ENCODE results near the gene TRIM59.

The TRIM59 gene

DNA sequence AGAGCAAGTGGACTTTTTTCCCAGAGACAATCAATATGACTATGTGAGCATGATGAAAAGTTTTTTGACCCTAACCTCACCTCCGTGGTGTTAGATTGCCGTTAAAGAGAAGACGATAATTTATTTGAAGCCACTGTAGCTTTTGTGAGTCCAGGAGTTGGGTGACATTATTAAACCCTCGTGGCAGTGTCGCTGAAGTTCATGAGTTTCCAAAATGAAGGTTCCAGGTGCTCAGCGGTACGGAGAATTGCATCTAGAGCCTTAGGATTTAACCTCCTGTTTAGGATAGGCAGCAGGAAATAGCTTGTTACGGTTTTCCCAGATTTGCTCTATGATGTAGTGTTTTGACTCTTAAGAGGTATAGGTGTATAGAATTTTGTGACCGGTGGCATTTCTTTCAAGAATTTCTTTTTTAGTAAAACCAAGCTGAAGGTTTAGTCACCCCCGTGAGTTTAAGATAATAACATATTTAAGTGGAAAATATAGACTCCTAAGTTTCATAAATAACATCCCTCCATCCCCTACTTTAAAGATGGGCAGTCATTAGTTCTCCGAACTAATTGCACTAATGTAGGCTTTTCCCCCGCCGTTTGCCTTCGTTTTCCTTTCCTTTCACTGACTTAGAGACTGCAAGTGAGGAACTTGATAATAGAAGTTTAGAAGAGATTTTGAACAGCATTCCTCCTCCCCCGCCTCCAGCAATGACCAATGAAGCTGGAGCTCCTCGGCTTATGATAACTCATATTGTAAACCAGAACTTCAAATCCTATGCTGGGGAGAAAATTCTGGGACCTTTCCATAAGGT is 48.1 kb downstream of the TRIM59 start:
- peak; percentile 22 for DNase-seq

DNA sequence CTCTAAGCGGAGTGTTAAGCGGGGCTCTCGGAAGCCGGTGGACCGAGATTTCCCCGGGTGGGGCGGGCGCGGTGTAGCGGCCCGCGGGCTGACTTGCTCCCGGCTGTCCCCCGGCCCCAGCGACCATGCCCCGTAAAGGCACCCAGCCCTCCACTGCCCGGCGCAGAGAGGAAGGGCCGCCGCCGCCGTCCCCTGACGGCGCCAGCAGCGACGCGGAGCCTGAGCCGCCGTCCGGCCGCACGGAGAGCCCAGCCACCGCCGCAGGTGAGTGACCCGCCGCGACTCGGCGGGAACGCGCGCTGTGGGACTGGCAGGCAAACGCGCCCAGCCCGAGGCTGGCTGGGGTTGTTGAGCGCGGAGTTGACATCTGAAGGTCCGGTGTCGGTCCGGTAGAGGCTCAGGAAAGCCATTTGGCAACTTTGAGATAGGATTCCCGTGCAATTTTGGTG is 48.9 kb downstream of the TRIM59 start:
- no peak for DNase-seq

- peak; percentile 44 for DNase-seq
These were observed 49.4 kb downstream of the TRIM59 start for GRCh38 chr3:160400030-160400701.

GRCh38 chr3:160399125-160400029 is 50.2 kb downstream of the TRIM59 start, which contains the start of the genes IFT80 and SMC4:
Gene IFT80, minus strand, starts transcription at chr3:160399225. Its CDS starts 14,625 bp downstream, at chr3:160384600.
Gene SMC4, plus strand, starts transcription at chr3:160399650. Its CDS starts 1,177 bp downstream, at chr3:160400827.
- DNase-seq, result peak; percentile 97

DNA sequence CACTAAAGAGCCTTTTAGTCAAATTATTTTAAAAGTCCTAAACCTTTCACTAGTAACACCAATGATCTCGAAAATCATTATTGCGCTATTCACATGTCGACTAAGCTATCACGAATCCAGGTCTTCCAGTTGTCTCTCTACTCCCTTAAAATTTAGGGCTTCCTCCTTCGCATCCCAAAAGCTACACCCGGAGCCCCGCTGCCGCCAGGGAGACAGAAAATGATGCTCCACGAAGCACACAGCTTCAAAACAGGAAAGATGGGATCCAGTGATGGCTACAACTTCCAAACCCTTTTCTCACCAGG is 50.8 kb downstream of the TRIM59 start:
- no peak for DNase-seq

- no peak for DNase-seq
These were observed 54.3 kb downstream of the TRIM59 start for GRCh38 chr3:160395297-160395696.

GRCh38 chr3:160394009-160394392 is 55.6 kb downstream of the TRIM59 start:
- DNase-seq, result no peak

- no peak for DNase-seq
These were observed 56.1 kb downstream of the TRIM59 start for GRCh38 chr3:160393346-160394008.

- DNase-seq, result no peak
These were observed 56.8 kb downstream of the TRIM59 start for GRCh38 chr3:160392798-160393197.

DNA sequence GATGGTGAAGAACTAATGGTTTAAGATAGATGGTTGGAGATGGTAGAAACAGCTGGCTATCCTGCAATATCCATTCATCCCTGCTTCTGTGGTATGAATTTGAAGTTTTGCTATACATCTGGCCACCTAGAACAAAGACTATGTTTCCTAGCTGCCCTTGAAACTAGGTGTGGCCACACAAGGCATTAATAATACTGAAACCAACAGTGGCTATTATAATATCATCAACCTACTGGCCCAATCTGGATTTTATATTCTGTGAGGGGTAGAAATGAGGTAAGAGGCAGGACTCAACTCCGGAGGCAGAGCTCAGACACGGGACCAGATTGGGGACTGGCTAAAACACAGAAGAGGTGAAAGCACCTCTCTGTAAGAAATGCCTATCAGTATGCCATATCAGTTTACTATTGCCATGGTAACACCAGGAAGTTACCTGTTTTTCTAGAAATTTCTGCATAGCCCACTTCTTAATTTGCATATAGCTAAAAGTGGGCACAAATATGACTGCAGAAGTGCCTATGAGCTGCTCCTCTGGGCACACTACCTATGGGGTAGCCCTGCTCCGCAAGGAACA is 58.9 kb downstream of the TRIM59 start:
- DNase-seq, result no peak
